Measurements from ENCODE around the gene MFAP3L.

MFAP3L gene

DNA sequence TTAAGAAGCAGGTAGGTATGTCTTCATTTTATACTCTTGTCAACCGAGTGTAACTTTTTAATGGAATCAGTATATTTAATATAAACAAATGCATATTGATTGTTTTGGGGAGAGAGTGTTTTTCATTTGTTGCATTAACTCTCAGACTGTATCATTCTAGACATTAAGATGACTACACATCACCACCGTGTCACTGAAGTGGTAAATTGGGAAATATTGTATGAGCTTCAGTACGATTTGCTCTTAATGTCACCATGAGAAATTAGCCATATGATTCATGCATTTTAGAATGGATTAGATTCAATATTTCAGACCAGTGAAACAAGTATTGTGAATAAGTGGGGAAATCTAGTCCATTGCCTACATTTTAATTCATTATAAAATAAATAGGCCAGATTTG lies 9.7 kb upstream of the MFAP3L start:
- H3K4me1 Mint-ChIP-seq: no peaks in the 10 kb centered on the region
- no peaks in the 10 kb centered on the region for H3K36me3 Mint-ChIP-seq
- H3K4me3 Mint-ChIP-seq: no peak overlapping the region
- H3K9me3 Mint-ChIP-seq: no peaks in the 10 kb centered on the region
- no peak overlapping the region for H3K27ac Mint-ChIP-seq
- ATAC-seq: no peak
- peaks cover 11% of the 10 kb centered on the region for H3K27me3 Mint-ChIP-seq

DNA sequence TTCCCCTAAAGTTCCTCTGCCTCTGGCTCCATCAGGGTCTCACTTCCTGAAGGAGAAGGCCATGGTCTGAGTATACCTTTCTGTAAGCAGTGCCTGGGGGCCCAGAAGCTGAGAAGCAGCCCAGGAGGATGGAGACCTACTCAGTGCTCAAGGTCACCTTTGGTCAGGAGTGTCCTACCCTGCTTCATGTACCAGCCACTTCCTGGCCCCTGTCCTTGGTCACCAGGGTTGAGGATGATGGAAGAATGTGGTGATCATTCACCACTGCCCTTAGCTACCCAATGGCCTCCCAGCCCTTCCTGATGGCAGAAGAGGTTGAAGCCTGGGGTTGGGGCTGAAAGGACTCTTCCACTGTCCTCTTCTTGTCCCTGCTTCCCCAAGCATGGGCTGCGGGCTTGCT lies 9.0 kb upstream of the MFAP3L start:
- no peaks in the 10 kb centered on the region for H3K36me3 Mint-ChIP-seq
- no peak overlapping the region for H3K27ac Mint-ChIP-seq
- ATAC-seq: no peak
- H3K9me3 Mint-ChIP-seq: no peaks in the 10 kb centered on the region
- no peak overlapping the region for H3K4me3 Mint-ChIP-seq
- H3K4me1 Mint-ChIP-seq: no peaks in the 10 kb centered on the region
- peaks cover 4% of the 10 kb centered on the region for H3K27me3 Mint-ChIP-seq

DNA sequence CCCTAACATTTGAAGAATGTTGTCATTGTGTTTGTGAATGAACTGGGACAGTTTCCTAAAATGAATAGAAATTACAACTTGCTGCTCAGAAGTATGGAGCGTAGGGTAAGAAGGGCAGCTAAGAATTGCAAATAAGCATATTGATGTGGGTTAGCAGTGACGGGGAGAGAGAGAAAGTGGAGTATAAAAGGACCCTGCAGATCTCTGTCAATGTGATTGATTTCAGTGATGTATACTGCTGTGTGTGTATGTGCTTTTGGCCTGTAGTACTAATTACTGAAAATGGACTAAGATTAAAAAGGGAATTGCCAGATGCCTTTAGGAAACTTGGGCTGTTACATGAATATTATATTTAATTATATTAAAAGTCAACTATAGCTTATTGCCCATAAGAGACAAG lies 7.8 kb upstream of the MFAP3L start:
- peaks cover 10% of the 10 kb centered on the region for H3K27me3 Mint-ChIP-seq
- no peak overlapping the region for H3K27ac Mint-ChIP-seq
- no peaks in the 10 kb centered on the region for H3K4me1 Mint-ChIP-seq
- no peaks in the 10 kb centered on the region for H3K9me3 Mint-ChIP-seq
- no peak overlapping the region for H3K4me3 Mint-ChIP-seq
- ATAC-seq: no peak
- H3K36me3 Mint-ChIP-seq: no peaks in the 10 kb centered on the region

DNA sequence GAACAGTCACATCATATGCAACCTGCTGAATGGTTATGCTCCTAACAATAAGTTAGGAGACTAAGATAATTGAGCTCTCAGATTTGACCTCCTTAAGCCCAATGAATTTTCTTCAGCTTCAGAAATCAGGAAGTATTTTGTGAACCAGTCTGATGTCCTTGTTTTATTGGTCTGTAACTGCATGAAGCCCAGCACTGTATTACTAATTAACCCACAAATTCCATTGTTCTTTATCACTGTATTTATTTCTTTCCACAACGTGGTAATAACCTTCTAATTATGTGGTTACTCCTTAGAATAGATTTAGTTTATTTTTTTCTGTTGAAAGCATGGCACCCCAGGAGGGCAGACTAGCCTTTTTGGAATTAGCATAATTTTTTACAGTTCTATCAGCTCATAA lies 3.9 kb upstream of the MFAP3L start:
- peaks cover 10% of the 10 kb centered on the region for H3K4me1 Mint-ChIP-seq
- no peaks in the 10 kb centered on the region for H3K9me3 Mint-ChIP-seq
- ATAC-seq: no peak
- H3K27ac Mint-ChIP-seq: no peak overlapping the region
- H3K27me3 Mint-ChIP-seq: peaks cover 33% of the 10 kb centered on the region
- H3K4me3 Mint-ChIP-seq: no peak overlapping the region
- H3K36me3 Mint-ChIP-seq: no peaks in the 10 kb centered on the region

DNA sequence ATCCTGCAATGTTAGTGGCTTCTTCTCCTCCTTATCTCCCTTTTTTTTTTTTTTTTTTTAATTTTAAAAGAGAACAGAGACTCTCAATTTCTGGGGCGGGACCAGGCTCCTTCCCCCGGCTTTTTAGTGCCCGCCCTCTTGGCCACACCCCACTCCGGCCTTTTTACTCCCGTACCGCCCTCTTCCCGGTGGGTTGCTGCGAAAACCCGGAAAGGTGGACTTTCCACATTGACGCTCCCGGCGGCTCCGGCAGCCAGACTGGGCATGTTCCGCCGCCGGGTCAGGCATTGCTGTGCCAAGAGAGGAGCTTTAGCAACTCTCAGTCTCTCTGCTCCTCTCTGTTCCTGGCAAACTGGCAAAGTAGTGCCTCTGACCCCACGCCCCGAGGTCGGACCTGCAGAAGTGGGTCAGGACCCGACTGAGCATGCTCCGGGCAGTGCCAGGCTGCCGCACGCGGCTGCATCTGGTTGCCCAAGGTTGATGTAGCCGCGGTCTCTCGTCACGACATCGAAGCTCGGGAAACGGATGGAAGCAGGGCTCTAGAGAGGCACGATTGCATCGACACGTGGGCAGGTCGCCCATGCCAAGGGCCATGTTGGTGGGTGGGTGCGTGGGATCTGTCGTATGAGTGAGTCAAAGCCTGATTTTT lies 1.1 kb upstream of the MFAP3L start:
- Mint-ChIP-seq H3K9me3 (no peaks in the 10 kb centered on the region), H3K4me3 (peak overlapping the region; percentile 85), H3K27me3 (peaks cover 33% of the 10 kb centered on the region), H3K27ac (peak overlapping the region; percentile 68), H3K4me1 (peaks cover 10% of the 10 kb centered on the region), H3K36me3 (no peaks in the 10 kb centered on the region)
- peak; percentile 86 for ATAC-seq

DNA sequence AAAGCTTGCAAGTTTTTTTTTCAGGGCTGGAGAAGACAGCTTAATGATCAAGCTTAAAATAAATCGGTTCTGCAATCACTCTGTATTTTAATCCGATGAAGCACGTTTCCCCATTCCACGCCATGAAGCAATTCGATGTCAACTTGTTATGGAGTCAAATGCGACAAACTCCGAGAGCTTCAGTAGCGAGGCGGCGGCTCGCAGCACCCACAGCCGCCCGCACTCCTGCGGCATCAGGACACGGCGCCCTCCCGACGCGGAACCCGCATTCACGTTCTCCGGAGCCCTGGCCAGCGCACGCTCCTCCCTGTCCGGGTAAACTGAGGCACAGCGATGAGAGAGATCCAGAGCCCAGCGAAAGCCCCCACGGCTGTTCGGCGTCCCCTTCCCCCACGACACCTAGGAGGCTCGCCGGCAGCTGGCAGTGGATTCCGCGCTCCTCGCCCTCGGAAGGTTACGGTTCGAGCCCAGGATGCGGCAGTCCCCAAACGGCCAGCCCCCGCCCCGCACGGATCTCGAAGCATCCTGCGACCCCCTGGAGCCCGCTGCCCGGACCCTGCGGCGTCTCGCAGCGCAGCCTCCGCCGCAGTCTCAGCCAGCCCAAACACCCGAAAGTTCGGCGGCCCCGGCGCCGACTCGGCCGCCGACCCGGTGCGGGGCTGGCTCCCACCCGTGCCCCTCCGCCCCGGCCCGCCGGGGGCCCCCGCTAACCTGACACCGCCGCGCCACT lies 507 bp downstream of the MFAP3L start:
- Mint-ChIP-seq H3K9me3 (no peaks in the 10 kb centered on the region), H3K36me3 (no peaks in the 10 kb centered on the region), H3K27me3 (peaks cover 33% of the 10 kb centered on the region), H3K27ac (no peak overlapping the region), H3K4me3 (peak overlapping the region; percentile 76), H3K4me1 (peaks cover 10% of the 10 kb centered on the region)
- no peak for ATAC-seq

DNA sequence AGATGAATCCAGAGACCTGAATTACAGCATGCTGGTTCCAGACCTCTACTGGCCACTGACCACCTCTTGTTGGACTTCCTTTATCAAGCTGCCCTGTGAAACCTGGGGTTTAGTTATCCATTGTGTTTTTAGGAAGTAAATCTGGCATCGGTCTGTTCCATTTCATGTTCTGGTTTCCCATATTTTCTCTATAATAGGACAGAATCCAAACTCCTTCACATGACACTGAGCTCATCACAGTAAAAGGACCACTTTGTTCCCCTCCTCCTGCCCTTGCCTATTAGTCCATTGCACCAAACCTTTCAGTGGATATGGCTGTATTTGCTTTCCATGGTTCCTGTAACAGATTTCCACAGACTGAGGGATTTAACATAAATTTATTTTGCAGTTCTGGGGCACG lies 4.0 kb downstream of the MFAP3L start:
- Mint-ChIP-seq H3K4me1 (peaks cover 2% of the 10 kb centered on the region), H3K27ac (no peak overlapping the region), H3K27me3 (peaks cover 7% of the 10 kb centered on the region), H3K36me3 (no peaks in the 10 kb centered on the region), H3K4me3 (no peak overlapping the region), H3K9me3 (no peaks in the 10 kb centered on the region)
- no peak for ATAC-seq

DNA sequence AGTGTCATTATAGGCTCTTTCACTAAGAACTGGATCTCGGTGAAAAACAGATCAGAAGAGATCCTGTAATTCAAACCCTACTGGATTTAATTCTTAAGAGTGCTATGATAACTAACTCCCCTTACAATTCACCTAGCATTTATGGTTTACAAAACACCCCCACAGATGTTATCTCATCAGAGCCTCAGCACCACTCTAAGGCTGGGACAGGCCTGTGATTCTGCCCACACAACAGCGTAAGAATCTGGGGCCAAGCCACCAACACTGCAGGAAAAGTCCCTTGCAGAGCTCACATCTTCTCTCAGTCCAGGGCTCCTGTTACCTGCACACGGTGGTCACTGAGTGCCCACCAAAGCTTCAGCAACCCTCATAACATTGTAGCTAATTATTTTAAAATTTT lies 8.9 kb downstream of the MFAP3L start:
- no peaks in the 10 kb centered on the region for H3K36me3 Mint-ChIP-seq
- no peak for ATAC-seq
- H3K4me3 Mint-ChIP-seq: no peak overlapping the region
- no peaks in the 10 kb centered on the region for H3K4me1 Mint-ChIP-seq
- no peaks in the 10 kb centered on the region for H3K9me3 Mint-ChIP-seq
- no peaks in the 10 kb centered on the region for H3K27me3 Mint-ChIP-seq
- H3K27ac Mint-ChIP-seq: no peak overlapping the region

DNA sequence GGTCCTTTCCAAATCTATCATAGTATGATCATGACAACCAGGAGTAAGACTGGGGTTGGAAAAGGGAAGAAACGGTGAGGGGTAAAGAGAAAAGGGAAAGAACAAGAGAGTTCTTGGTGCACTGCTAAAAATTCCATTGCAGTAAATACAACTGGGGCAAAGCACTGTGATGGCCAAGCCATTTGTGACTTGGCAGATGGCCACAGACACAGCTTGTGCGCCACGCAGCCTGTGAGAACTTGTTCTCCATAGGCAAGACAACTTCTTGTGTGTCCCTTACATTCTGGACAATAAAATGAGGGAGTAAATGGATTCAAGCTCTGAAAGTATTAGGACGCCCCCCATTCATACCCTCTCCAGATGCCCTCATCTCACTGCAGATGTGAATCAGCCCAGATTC lies 10.9 kb downstream of the MFAP3L start:
- Mint-ChIP-seq H3K9me3 (no peaks in the 10 kb centered on the region), H3K27me3 (no peaks in the 10 kb centered on the region), H3K27ac (no peak overlapping the region), H3K4me3 (no peak overlapping the region), H3K36me3 (no peaks in the 10 kb centered on the region), H3K4me1 (no peaks in the 10 kb centered on the region)
- no peak for ATAC-seq

DNA sequence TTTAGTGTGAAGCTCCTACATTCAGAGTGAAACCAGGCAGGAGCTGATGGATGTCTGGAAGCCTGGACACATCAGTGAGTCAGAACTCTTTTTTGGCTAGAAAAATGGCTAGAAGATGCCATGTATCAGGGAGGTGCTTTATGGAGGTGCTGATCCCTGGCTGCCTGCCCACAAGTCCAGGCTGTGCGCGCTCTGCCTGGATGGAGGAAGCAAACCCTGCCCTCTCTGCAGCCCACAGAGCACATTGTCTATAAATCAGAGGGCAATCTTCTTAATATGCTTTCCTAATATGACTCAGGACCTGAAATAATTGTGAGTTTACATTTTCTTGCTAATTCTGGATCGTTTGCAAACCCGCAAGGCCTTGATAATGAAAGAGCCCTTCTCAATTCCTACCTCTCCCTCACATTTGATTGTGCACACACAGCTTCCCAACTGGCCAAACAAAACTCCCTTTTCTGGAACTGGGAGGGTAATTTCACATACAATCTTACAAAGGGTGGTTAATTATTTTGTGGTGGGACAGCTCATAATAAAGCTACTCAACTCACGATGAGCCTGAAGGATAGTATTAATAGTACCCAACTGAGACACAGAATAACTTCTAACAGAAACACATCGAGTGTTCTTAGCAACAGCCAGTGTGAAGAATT lies 11.7 kb downstream of the MFAP3L start:
- H3K36me3 Mint-ChIP-seq: no peaks in the 10 kb centered on the region
- no peaks in the 10 kb centered on the region for H3K27me3 Mint-ChIP-seq
- H3K4me3 Mint-ChIP-seq: no peak overlapping the region
- no peak for ATAC-seq
- no peak overlapping the region for H3K27ac Mint-ChIP-seq
- H3K9me3 Mint-ChIP-seq: no peaks in the 10 kb centered on the region
- H3K4me1 Mint-ChIP-seq: no peaks in the 10 kb centered on the region

DNA sequence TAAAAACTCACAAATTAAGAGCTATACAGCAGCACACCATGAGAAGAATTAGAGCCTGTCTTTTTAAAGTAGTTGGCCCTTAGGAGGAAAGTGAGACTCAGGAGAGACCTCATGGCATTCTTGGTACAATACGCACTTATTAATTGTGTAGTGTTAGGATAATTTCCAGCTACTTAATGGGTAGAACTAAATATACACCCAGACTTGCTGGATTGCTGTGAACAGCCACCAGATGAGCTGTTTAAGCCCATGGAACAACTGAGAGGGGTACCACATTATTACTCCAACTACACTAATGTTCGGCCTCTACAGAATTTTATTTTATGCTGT lies 13.6 kb downstream of the MFAP3L start:
- ATAC-seq: no peak
- H3K27ac Mint-ChIP-seq: no peak overlapping the region

DNA sequence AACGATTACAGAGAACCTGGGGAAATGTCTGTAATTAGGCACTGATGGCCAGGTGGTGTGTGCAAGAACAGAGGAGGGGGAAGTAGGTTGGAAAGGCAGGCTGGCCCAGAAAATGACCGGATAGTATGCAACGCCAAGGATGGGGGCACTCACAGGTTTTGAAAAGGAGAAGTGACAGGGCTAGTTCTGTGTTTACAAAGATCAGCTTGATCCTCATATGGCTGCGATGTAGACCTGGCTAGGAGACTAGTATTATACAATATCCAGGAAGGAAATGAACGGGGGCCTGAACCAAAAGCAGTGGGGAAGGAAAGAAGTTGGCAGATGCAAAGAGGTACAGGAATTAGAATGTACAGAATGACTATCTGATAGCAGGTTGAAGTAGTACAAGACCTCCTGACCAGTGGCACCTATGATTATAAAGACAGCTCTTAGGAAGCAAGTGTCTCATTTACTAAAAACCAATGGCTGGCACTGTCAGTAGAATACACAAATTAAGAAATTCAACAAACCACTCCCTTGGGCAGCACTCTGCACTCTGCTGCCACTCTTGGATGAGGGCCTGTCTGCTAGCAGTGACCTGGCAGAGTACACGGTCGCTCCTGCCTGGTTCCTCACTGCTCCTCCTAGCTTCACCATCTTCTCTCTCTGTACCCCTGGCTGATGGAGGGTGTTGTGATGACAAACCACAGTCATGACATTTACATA lies 14.1 kb downstream of the MFAP3L start:
- Mint-ChIP-seq H3K4me1 (peaks cover 12% of the 10 kb centered on the region), H3K36me3 (no peaks in the 10 kb centered on the region), H3K27me3 (peaks cover under 1% of the 10 kb centered on the region), H3K4me3 (no peak overlapping the region), H3K9me3 (no peaks in the 10 kb centered on the region), H3K27ac (no peak overlapping the region)
- no peak for ATAC-seq

More for the DNA sequence above, 13.6 kb downstream of the MFAP3L start:
- Mint-ChIP-seq H3K9me3 (no peaks in the 10 kb centered on the region), H3K4me1 (peaks cover 11% of the 10 kb centered on the region), H3K4me3 (no peak overlapping the region), H3K36me3 (no peaks in the 10 kb centered on the region), H3K27me3 (no peaks in the 10 kb centered on the region)

DNA sequence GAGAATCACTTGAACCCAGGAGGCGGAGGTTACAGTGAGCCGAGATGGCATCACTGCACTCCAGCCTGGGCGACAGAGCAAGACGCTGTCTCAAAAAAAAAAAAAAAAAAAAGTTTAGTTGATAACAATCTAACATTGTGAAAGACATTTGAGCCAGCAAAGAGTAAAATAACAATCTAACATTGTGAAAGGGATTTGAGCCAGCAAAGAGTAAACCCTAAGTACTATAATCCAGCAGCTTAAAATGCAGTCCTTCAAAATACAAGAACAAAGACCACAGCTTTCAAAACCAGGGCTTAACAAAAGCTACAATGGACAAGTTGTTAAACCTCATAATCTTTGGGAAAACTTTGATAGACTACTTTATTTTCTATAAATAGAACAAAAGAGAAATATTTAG lies 16.9 kb downstream of the MFAP3L start:
- H3K4me3 Mint-ChIP-seq: no peak overlapping the region
- peaks cover 10% of the 10 kb centered on the region for H3K27me3 Mint-ChIP-seq
- no peak for ATAC-seq
- H3K4me1 Mint-ChIP-seq: peaks cover 12% of the 10 kb centered on the region
- no peaks in the 10 kb centered on the region for H3K36me3 Mint-ChIP-seq
- no peaks in the 10 kb centered on the region for H3K9me3 Mint-ChIP-seq
- H3K27ac Mint-ChIP-seq: no peak overlapping the region

DNA sequence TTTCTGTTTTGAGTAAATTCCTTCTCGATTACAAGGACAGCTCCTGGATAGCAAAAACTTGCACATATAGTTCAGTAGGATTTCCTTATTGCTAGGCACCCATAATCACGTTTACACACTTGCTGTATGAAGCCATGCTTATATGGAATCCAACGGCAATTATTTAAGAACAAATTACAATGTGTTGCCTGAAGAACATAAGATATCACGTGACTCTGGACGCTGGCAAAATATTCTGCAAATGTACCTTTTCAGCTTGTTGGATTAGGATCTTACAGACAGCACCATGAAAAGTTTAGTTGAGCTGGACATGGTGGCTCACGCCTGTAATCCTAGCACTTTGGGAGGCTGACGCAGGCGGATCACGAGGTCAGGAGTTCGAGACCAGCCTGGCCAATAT lies 17.4 kb downstream of the MFAP3L start:
- Mint-ChIP-seq H3K27ac (no peak overlapping the region), H3K27me3 (peaks cover 10% of the 10 kb centered on the region), H3K9me3 (no peaks in the 10 kb centered on the region), H3K4me3 (no peak overlapping the region), H3K4me1 (peaks cover 12% of the 10 kb centered on the region), H3K36me3 (no peaks in the 10 kb centered on the region)
- no peak for ATAC-seq

DNA sequence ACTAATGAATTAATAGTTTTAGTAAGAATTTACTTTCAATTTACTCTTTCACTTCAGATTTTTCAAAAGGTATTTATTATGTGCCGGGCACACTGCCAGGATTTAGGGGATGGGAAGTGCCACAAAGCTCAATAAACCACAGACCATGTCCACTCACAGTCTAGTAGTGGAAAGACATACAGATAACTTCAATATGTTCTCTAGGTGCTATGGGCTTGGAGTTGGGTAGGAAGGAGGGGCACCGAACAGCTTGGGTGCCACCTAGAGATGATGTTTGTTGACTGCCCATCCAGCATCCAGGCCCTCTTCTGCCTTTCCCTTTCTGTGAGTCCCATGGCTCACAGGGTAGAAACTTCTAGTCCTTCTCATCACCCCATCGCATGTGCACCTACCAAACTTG lies 17.8 kb downstream of the MFAP3L start:
- Mint-ChIP-seq H3K27me3 (peaks cover 10% of the 10 kb centered on the region), H3K36me3 (no peaks in the 10 kb centered on the region), H3K4me1 (peaks cover 12% of the 10 kb centered on the region), H3K9me3 (no peaks in the 10 kb centered on the region), H3K27ac (no peak overlapping the region), H3K4me3 (no peak overlapping the region)
- ATAC-seq: peak; percentile 44

Measured in stimulated activated memory B cell treated with anti-CD40 and anti-IgM and Interleukin-4, amounts not matched to agents 10 μg/mL and 1 μg/mL and 100 μg/mL, for 72 hours (primary cell).